Pancreas (tissue), 10 donors: ENCODE data around the gene SLC51A. TPM values are rescaled to one million over a fixed set of nuclear protein-coding genes. Genes with fewer than 3 reads are reported as not detected.

Source experiments
- ATAC-seq, 4 donors: fragments of 200-7000 bp; cut with Tn5 transposase; one replicate each; pipeline versions ENCODE4 v1.8.0 to v1.9.1; 2020; ENCODE audit warnings: mild to moderate bottlenecking in 4 of 4, moderate library complexity in 4 of 4
- DNase-seq, 6 donors: peaks; one replicate each; pipeline ENCODE4 v3.0.0-alpha.2; 2020
- FAIRE-seq: peaks from 2 replicates; lab custom pipeline; 2012; peaks lifted over from hg19 to GRCh38; lab: Jason Lieb, UNC
- H3K27ac ChIP-seq, 4 donors: fragments of 200-600 bp; sonication (generic); 1 replicate in 3 of 4; 2 replicates in 1 of 4; pipeline versions ENCODE4 v1.5.0 to v1.8.0; 2020
- H3K27me3 ChIP-seq, 4 donors: fragments of 200-600 bp; one replicate each; pipeline ENCODE4 v1.8.0; 2021
- H3K36me3 ChIP-seq, 3 donors: fragments of 200-600 bp; sonication (generic) in 1 of 3; one replicate each; pipeline versions ENCODE4 v1.5.0 to v1.8.0; 2020 to 2021
- H3K4me1 ChIP-seq, 3 donors: fragments of 200-600 bp; one replicate each; pipeline ENCODE4 v1.8.0; 2021
- H3K4me3 ChIP-seq, 4 donors: fragments of 200-600 bp; sonication (generic) in 2 of 4; one replicate each; pipeline versions ENCODE4 v1.5.0 to v1.8.0; 2020 to 2021
- H3K9me3 ChIP-seq, 4 donors: fragments of 200-600 bp; one replicate each; pipeline ENCODE4 v1.8.0; 2021
- WGBS, 2 donors: extraction: QIAGEN DNeasy Blood & Tissue Kit; methylation state at CpG; one replicate each; pipeline ENCODE4 v1.1.7; 2013; 5-methylcytosine and 5-hydroxymethylcytosine counted together
- intact Hi-C, 3 donors: fragments of 100-400 bp; cut with DNase I; formaldehyde crosslinking; loops; one replicate each; pipeline versions ENCODE4 v1.11.1 to v1.14.2; 2022
- polyA plus RNA-seq, 2 donors: library from polyadenylated mRNA; stranded (reverse); fragments of 200-250 nt; gene quantifications; one replicate each; pipeline ENCODE4 v1.2.3, GENCODE V29; 2013
- total RNA-seq, 6 donors: library from RNA; stranded (reverse); fragmentation: NEBNext Ultra II Directional in 4 of 6; extraction: Animal tissue kit (Norgen Biotek cat#: 25700) in 4 of 6; gene quantifications; one replicate each; pipeline versions ENCODE4 v1.2.1 to v1.2.4, GENCODE V29; 2021 to 2023
- TF ChIP-seq, protein P1 (sequence below), 4 donors: fragments of 200-600 bp; sonication (generic) in 3 of 4; IDR thresholded peaks; one replicate each; pipeline versions ENCODE4 v1.5.0 to v1.8.0; 2021; ENCODE audit warnings: antibody characterized with exemption in 4 of 4
- donor health status: healthy with polysubstance abuse.
- donor health status: DM: no; HTN: no; CAD: no; lungs with moderate emphysema.
- donor health status: DM: no; HTN: no; CAD: no.
- donor health status: control.
- donor health status: control.
- donor health status: Bipolar disorder and iron deficiency.
- donor health status: DM: yes; HTN: yes; CAD: no.
- donor health status: DM: no; HTN: no; CAD: no.
- donor health status: DM: no; HTN: no; CAD: no.
- donor health status: DM: yes; HTN: yes; CAD: no.

The SLC51A gene
- total and polyA plus RNA-seq, 8 donors: 0.19 to 1.2 (median 0.30) TPM; not detected in 4

DNA sequence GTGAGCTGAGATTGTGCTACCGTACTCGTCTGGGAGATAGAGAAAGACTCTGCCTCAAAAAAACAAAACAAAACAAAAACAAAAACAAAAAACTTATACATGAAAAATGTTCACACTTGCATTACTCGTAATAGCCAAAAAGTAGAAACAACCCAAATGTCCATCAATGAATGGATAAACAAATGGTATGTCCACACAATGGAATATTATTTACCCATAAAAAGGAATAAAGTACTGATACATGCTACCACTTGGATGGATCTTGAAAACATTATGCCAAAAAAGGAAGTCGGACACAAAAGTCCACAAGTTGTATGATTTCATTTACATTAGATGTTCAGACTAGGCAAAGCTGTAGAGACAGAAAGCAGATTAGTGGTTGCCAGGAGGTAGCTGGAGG, 44.5 kb downstream of the SLC51A start:
- FAIRE-seq (no peak), DNase-seq (no peak), ATAC-seq (no peak)
- Histone ChIP-seq H3K4me3 (no peak overlapping the region), H3K9me3 (no peaks in the 10 kb centered on the region), H3K27me3 (no peaks in the 10 kb centered on the region), H3K27ac (no peak overlapping the region), H3K36me3 (no peaks in the 10 kb centered on the region), H3K4me1 (no peaks in the 10 kb centered on the region)
- intact Hi-C loops: no loop called here
- TF ChIP-seq, protein P1, sequence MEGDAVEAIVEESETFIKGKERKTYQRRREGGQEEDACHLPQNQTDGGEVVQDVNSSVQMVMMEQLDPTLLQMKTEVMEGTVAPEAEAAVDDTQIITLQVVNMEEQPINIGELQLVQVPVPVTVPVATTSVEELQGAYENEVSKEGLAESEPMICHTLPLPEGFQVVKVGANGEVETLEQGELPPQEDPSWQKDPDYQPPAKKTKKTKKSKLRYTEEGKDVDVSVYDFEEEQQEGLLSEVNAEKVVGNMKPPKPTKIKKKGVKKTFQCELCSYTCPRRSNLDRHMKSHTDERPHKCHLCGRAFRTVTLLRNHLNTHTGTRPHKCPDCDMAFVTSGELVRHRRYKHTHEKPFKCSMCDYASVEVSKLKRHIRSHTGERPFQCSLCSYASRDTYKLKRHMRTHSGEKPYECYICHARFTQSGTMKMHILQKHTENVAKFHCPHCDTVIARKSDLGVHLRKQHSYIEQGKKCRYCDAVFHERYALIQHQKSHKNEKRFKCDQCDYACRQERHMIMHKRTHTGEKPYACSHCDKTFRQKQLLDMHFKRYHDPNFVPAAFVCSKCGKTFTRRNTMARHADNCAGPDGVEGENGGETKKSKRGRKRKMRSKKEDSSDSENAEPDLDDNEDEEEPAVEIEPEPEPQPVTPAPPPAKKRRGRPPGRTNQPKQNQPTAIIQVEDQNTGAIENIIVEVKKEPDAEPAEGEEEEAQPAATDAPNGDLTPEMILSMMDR (IDR thresholded peaks at IDR 0.05): no peak
- 97 to 100% methylated on average over 4 of the region's 4 CpGs for WGBS, 2 donors

- no peak overlapping the region for H3K27ac ChIP-seq
- H3K9me3 ChIP-seq: no peaks in the 10 kb centered on the region
- no peak for ATAC-seq
- 93% methylated on average over 7 of the region's 7 CpGs for WGBS, 2 donors
- H3K4me1 ChIP-seq: no peaks in the 10 kb centered on the region
- peaks cover 0 to 12% (median 0%) of the 10 kb centered on the region in 3 donors for H3K36me3 ChIP-seq
- intact Hi-C loops: no loop called here
- TF ChIP-seq, protein P1 (IDR thresholded peaks at IDR 0.05): no peak
- H3K27me3 ChIP-seq: no peaks in the 10 kb centered on the region
- DNase-seq: no peak
- no peak overlapping the region for H3K4me3 ChIP-seq
- no peak for FAIRE-seq
Measured at GRCh38 chr3:196263819-196264218, 47.5 kb downstream of the SLC51A start.

- Histone ChIP-seq H3K27ac (no peak overlapping the region), H3K4me1 (no peaks in the 10 kb centered on the region), H3K36me3 (peaks cover 0 to 18% (median 0%) of the 10 kb centered on the region in 3 donors), H3K4me3 (no peak overlapping the region), H3K27me3 (no peaks in the 10 kb centered on the region), H3K9me3 (no peaks in the 10 kb centered on the region)
- TF ChIP-seq, protein P1 (IDR thresholded peaks at IDR 0.05): no peak
- DNase-seq (no peak), FAIRE-seq (no peak), ATAC-seq (peak in 2 of 4 donors; percentile 30 to 42)
- 79 to 81% methylated on average over 9 of the region's 9 CpGs for WGBS, 2 donors
- intact Hi-C loops: no loop called here
Measured at GRCh38 chr3:196268284-196269163, 52.2 kb downstream of the SLC51A start.

DNA sequence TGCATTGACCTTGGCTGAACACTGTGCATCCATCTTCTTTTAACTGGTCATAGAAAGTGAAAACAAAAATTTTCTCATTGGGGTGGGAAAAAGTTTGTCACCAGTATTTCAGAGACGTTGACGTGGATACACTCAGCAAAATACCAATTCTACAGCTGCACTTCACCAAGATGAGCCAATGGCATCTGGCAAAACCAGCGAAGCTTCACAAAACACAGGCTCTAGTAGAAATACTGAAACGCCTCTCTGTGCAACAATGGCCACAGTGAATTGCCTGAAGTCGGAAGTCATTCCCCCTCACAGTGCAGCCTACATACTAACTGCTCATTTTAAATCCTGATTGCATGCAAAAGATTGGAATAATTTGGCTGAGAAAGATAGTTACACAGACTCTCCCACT, 54.2 kb downstream of the SLC51A start:
- WGBS, 2 donors: 97 to 98% methylated on average over 5 of the region's 5 CpGs
- H3K27ac ChIP-seq: no peak overlapping the region
- TF ChIP-seq, protein P1 (IDR thresholded peaks at IDR 0.05): no peak
- no peak for DNase-seq
- no peak overlapping the region for H3K4me3 ChIP-seq
- no peaks in the 10 kb centered on the region for H3K27me3 ChIP-seq
- no peak for FAIRE-seq
- intact Hi-C loops: no loop called here
- peaks cover 0 to 18% (median 0%) of the 10 kb centered on the region in 3 donors for H3K36me3 ChIP-seq
- no peak for ATAC-seq
- H3K9me3 ChIP-seq: no peaks in the 10 kb centered on the region
- H3K4me1 ChIP-seq: no peaks in the 10 kb centered on the region

DNA sequence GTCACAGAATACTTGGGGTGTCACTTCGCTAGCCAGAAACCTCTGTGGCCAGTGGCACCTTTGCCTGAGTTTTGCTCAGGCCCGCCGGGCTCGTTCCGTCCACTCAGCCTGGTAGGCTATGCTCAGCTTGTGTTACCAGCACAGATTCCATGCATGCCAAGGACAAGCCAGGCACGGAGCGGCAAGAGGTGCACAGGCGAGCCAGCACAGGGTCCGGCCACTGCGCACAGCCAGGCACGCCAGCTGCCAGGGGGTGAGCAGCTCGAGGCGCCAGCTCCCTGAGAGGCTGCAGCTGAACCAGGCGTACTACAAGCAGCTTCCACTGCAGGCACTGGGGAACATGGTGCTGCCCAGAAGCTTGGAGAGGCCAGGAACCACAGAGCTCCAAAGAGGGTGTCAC, 56.5 kb downstream of the SLC51A start:
- FAIRE-seq (no peak), ATAC-seq (no peak), DNase-seq (no peak)
- Histone ChIP-seq H3K9me3 (no peaks in the 10 kb centered on the region), H3K27ac (no peak overlapping the region), H3K4me1 (no peaks in the 10 kb centered on the region), H3K36me3 (peaks cover 0 to 6% (median 0%) of the 10 kb centered on the region in 3 donors), H3K4me3 (no peak overlapping the region), H3K27me3 (no peaks in the 10 kb centered on the region)
- TF ChIP-seq, protein P1 (IDR thresholded peaks at IDR 0.05): no peak
- WGBS, 2 donors: 97 to 98% methylated on average over 14 of the region's 14 CpGs
- intact Hi-C loops: no loop called here
